DMS153 (cell line): ENCODE measurements around the gene CHCHD3.

ENCODE experiments used
- DNase-seq: peaks from one replicate; lab custom pipeline; 2025; lab: John Stamatoyannopoulos, UW

Gene CHCHD3

DNA sequence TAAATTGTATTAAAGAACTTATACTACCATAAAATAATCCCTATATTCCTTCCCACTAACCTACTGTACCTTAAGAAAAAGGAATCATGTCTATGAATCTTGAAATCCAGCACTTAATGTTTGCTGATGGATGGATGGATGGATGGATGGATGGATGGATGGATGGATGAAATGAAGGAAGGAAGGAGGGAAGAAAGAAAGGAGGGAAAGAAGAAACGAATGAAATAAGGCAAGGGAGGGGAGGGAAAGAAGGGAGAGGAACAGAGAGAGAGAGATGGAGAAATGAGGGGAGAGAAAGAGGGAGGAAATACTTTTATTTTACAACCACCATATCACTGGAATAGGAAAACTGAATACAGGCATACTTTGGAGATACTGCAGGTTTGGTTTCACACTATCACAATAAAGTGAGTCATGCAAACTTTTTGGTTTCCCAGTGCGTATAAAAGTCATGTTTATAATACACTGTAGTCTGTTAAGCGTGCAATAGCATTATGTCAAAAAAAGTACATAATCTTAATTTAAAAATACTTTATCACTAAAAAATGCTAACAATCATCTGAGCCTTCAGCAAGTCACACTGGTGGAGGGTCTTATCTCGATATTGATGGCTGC lies 219.8 kb downstream of the CHCHD3 start:
- DNase-seq, result no peak

GRCh38 chr7:132861424-132861823 lies 220.5 kb downstream of the CHCHD3 start:
- no peak for DNase-seq

GRCh38 chr7:132859199-132859598 lies 222.7 kb downstream of the CHCHD3 start:
- DNase-seq, result no peak

DNA sequence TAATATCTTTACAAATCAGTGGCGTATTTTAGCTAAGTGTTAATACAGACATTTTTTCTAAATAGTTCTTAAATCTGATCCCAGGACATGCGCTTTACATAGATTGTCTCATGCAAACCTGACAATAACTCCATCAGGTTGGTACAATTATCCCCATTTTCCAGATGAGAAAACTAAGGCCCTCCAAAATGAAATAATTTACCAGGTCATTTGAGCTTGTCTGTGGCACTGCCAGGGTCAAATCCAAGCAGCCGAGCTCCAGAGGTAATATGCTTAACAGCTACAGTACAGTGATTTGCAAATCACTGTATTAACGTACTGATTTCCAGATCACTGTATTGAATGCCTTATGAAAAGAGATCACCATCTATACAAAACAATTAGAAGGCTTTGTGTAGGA lies 223.1 kb downstream of the CHCHD3 start:
- DNase-seq, result no peak

DNA sequence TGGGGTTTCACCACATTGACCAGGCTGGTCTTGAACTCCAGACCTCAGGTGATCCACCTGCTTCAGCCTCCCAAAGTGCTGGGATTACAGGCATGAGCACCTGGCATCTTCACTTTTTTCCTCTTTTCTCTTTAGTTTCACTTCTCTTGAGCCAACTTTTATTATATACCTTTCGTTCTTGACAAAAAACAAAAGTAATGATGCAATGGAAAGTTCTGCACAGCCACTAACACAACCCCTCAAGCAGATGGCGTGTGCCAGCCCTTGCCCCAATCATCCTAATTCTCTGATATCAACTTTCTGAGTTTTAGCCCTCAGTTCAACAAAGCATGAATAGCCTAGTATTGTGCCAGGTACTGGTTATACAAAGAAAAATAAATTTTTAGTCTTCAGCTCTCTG lies 223.6 kb downstream of the CHCHD3 start:
- no peak for DNase-seq

GRCh38 chr7:132857703-132858102 lies 224.2 kb downstream of the CHCHD3 start:
- DNase-seq, result no peak

- DNase-seq, result no peak
Observed at GRCh38 chr7:132857031-132857430, 224.9 kb downstream of the CHCHD3 start.

- no peak for DNase-seq
Observed at GRCh38 chr7:132856416-132856815, 225.5 kb downstream of the CHCHD3 start.

- DNase-seq, result no peak
Observed at GRCh38 chr7:132855901-132856300, 226.0 kb downstream of the CHCHD3 start.

DNA sequence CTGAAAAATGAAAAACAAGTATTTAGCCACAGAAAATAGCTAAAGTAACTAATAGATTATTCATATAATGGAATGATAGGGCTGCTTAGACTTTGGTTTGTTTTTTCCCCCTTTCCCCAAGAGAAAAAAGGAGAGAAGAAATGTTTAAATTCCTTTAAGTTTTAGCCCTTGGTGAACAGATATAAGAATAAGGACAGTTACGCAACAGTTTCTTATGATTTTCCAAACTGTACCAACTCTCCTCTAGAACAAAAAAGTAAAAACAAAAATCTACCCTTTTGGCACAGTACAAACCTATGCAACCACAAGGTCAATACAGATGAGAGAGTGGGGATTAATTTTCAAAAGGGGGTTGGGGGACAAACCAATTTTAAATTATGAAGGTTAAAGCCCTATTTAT lies 227.7 kb downstream of the CHCHD3 start:
- no peak for DNase-seq

GRCh38 chr7:132847376-132847775 lies 234.5 kb downstream of the CHCHD3 start:
- DNase-seq, result no peak

DNA sequence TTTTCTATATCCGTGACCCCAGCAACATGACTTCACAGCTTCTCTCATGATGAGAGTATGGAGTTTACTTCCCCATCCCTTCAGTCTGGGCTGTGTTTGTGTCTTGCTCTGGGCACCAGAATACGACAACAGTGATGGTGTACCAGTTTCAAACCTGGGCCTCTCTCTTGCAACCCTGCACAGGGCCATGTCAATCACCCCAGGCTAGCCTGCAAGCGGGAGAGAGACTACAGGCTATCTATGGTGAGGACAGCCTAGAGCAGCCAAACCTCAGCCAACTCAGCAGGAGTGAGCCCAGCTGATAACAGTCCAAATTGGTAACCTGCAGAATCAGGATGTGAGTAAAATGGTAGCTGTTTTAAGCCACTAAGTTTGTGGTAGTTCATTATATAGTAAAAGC lies 235.8 kb downstream of the CHCHD3 start:
- no peak for DNase-seq

GRCh38 chr7:132842478-132842877 lies 239.4 kb downstream of the CHCHD3 start:
- DNase-seq, result no peak

- no peak for DNase-seq
Observed at GRCh38 chr7:132840199-132840598, 241.7 kb downstream of the CHCHD3 start.

DNA sequence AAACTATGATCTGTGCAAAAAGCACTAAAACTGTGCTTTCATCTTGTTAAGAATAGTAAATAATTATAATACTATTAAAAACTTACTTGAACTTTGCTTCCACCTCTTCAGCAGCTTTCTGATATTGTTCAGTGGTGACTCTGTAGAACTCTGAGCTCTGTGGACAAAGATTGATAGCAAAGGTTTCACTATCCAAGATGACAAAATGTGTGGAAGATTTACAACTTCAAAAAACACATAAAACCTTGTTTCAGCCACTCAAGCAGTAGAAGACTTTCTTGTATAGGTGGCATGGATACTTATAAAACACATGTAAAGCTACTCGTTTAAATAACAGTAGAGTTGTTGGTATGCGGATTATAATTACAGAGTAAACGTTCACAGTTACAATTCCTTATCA lies 243.6 kb downstream of the CHCHD3 start:
- no peak for DNase-seq

DNA sequence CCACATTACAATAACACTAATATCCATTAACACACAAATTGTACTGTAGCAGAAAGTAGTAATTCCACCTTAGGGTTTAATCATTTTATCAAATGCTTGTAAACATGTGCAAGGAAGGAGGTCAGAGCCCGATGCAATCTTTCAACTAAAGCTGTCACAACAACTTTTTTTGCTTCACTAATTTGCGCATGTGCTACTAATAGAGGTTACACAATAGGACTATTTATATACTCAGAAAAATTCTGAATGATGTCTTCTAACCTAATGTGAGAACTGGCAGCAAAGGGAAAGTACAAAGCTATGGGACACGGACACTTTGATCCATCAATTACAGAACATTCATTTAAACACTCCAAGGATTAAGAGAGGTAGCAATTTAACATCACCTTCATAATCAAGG lies 244.4 kb downstream of the CHCHD3 start:
- no peak for DNase-seq

- no peak for DNase-seq
Observed at GRCh38 chr7:132836746-132837145, 245.1 kb downstream of the CHCHD3 start.

GRCh38 chr7:132830941-132831340 lies 250.9 kb downstream of the CHCHD3 start:
- DNase-seq, result no peak

DNA sequence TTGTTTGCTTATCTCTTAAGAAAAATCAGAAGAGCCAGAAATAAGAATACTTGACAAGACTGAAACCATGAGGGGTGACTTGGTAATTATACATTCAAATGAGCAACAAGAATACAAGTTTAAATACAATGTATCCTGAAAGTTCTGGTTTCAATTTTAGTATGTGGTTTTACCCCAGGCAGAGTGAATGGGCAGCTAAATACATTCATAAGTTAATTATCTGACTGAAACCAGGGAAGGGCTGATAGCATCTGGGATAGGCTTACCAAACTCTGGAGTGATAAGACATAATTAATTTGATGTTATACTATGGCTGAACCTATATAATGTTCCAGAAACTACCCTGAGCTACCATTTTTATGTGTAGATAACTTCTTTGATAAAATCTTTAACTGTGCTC lies 253.4 kb downstream of the CHCHD3 start:
- DNase-seq, result no peak

DNA sequence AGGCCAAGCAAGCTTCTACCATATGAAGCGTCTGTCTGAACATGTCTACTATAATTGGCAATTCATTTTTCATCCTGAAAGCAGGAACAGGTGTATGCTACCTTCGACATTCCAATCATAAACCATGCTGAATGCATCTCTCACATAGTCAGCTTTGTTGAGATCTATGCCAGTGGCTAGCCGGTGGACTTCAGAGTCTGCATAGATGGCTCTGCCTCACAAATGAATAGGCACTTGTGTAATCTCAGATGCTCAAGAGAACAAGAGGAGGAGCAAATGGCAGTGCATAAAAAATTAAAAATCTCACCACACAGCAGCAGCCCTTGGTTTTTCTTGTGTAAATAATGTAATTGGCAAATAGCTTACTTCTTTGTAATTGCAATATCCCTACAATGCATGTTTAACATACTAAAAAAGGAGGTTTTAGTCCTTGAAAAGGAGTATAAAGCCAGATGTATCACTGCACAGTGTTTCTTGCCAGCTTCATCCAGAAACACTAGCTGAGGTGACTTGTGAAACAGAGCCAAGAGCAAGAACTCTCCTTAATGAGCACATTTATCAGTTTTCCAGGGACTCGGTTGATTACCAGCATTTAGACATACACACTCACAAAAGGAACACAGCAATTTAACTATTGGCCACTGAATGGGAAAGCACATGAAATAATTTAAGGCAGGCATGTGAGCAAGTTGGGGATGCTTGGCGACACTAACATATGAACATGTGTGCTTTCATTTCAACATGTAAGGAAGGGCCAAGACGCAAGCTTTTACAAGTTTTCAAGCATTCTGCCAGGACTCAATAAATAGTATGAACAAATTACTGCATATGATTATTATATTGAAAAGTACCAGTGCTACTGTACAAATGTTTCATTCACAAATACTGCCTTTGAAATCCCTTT lies 255.7 kb downstream of the CHCHD3 start:
- DNase-seq, result no peak

DNA sequence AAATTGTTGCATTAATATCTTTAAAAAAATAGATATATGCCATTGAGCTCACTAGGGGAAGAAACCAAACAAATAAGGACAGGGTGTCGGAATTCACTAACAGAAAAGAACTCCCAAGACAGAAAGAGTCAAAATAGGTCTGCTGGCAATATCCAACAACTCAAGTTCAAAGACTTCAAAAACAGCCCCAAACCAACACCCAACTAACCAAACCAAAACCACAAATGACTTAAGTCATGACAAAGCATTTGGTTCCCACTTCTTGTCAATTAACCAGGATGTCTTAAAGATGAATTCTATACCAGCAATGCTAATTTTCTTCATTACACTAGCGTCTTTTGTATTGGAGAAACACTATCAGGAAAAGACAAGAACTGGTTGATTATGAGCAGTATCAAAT lies 256.7 kb downstream of the CHCHD3 start:
- no peak for DNase-seq

DNA sequence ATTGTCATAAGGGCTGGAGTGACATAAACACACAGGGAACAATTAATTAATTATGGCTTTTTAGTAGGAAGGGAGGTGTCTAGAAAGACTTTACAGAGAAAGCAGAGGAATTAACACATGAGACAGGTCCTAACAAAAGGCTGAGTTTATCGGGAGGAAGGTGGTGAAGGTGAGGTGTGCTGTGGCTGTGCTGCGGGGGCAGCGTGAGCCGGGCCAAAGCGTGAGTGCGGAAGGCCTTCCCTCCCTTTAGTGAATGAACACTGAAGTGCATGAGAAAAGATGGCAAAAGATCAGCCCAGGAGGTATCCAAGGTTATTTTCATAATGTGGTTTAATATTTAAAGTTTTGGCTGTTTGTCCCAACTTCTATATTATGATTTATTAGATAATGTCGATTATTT lies 262.2 kb downstream of the CHCHD3 start:
- DNase-seq, result no peak

DNA sequence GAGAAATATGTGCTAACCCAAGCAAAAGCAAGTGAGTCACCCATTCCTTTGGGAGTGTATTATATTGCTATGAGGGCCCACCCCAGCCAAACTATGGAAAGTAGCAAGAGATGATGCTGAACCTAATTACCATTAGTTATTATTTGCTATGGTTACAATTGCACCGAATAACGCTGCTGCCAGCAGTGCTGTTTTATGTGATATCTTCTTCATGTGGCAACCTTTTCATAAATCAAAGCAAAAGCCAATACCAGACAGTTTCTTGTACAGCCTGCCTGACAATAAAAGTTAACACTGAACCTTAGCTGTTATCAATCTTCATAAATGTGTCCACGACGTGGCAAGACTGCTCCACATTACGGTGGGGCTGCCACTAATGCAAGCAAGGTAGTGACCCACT lies 263.9 kb downstream of the CHCHD3 start:
- DNase-seq, result no peak
